22Rv1 (cell line): ENCODE data around the gene UBE4B.

Source experiments
- H3K27ac ChIP-seq: fragments of 450-650 bp; 2 replicates; pipeline ENCODE4 v1.5.1; 2017
- ZFX ChIP-seq: fragments of 450-650 bp; IDR thresholded peaks from 2 replicates; pipeline ENCODE4 v1.6.1; 2017; ENCODE audit warnings: antibody characterized with exemption, borderline replicate concordance
- TF ChIP-seq, protein P1 (sequence below): fragments of 450-650 bp; IDR thresholded peaks from 2 replicates; pipeline ENCODE4 v1.5.1; 2017; ENCODE audit warnings: mild to moderate bottlenecking

The UBE4B gene

GRCh38 chr1:10074059-10074851 is 41.5 kb downstream of the UBE4B start:
- no peak overlapping the region for H3K27ac ChIP-seq
- TF ChIP-seq, protein P1, sequence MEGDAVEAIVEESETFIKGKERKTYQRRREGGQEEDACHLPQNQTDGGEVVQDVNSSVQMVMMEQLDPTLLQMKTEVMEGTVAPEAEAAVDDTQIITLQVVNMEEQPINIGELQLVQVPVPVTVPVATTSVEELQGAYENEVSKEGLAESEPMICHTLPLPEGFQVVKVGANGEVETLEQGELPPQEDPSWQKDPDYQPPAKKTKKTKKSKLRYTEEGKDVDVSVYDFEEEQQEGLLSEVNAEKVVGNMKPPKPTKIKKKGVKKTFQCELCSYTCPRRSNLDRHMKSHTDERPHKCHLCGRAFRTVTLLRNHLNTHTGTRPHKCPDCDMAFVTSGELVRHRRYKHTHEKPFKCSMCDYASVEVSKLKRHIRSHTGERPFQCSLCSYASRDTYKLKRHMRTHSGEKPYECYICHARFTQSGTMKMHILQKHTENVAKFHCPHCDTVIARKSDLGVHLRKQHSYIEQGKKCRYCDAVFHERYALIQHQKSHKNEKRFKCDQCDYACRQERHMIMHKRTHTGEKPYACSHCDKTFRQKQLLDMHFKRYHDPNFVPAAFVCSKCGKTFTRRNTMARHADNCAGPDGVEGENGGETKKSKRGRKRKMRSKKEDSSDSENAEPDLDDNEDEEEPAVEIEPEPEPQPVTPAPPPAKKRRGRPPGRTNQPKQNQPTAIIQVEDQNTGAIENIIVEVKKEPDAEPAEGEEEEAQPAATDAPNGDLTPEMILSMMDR, result no peak
- no peak for TF ChIP-seq ZFX

GRCh38 chr1:10074852-10075730 is 42.3 kb downstream of the UBE4B start:
- TF ChIP-seq ZFX, result no peak
- no peak overlapping the region for H3K27ac ChIP-seq

DNA sequence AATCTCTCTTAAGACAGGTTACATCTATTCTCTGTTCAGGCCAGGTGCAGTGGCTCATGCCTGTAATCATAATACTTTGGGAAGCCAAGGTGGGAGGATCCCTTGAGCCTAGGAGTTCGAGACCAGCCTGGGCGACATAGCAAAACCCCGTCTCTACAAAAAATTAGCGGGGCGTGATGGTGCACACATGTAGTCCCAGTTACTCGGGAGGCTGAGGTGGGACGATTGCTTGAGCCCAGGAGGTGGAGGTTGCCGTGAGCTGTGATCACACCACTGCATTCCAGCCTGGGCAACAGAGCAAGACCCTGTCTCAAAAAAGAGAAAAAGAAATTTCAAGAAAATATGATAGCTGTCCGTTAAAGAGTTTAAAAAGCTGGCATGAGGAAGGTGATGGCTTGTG is 43.0 kb downstream of the UBE4B start:
- H3K27ac ChIP-seq, result no peak overlapping the region
- TF ChIP-seq ZFX, result no peak
- TF ChIP-seq, protein P1, result no peak

GRCh38 chr1:10078494-10078893 is 45.7 kb downstream of the UBE4B start:
- TF ChIP-seq, protein P1, result no peak
- no peak for TF ChIP-seq ZFX
- H3K27ac ChIP-seq, result no peak overlapping the region

GRCh38 chr1:10080523-10080922 is 47.8 kb downstream of the UBE4B start:
- no peak overlapping the region for H3K27ac ChIP-seq
- TF ChIP-seq, protein P1, result no peak
- no peak for TF ChIP-seq ZFX

DNA sequence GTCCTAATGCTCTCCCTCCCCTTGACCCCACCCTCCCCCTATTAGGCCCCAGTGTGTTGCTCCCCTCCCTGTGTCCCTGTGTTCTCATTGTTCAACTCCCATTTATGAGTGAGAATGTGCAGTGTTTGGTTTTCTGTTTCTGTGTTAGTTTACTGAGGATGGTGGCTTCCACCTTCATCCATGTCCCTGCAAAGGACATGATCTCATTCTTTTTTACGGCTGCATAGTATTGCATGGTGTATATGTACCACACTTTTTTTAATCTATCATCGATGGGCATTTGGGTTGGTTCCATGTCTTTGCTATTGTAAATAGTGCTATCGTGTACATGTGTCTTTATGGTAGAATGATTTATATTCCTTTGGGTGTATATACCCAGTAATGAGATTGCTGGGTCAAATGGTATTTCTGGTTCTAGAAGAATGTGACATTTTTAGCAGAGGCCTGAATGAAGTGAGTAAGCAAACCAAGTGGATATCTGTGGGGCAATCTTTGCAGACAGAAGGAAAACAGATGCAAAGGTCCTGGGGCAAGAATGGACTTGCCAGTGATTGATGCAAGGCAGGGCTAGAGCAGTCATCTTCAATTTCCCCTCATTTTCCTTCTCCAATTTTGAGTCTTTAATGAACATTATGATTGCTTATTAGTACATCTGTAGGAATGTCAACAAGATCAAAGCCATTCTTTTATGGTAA is 50.2 kb downstream of the UBE4B start:
- no peak for TF ChIP-seq ZFX
- TF ChIP-seq, protein P1, result no peak

GRCh38 chr1:10084045-10084444 is 51.3 kb downstream of the UBE4B start:
- TF ChIP-seq, protein P1, result no peak
- TF ChIP-seq ZFX, result no peak
- H3K27ac ChIP-seq, result no peak overlapping the region

More for the DNA sequence above, 50.2 kb downstream of the UBE4B start:
- no peak overlapping the region for H3K27ac ChIP-seq
